Stimulated activated CD4-positive, alpha-beta T cell treated with anti-CD3 and anti-CD28 coated beads, Interleukin-15, amount 100 ng/mL, for 48 hours (primary cell): ENCODE data around the gene RPUSD2.

Source experiments
- DNase-seq, 2 donors: peaks; one replicate each; pipeline ENCODE4 v3.0.0-alpha.2; 2020; ENCODE audit warnings: low read depth in 2 of 2

The RPUSD2 gene

GRCh38 chr15:40623361-40623760 is 54.3 kb downstream of the RPUSD2 start:
- no peak for DNase-seq
